Breast epithelium (tissue), 3 donors: ENCODE data around the gene CCDC127.

Source experiments
- CTCF ChIP-seq, 3 donors: fragments of 450-650 bp; IDR thresholded peaks; one replicate each; pipeline ENCODE4 v1.5.1; 2016 to 2017; ENCODE audit warnings: antibody characterized with exemption in 3 of 3, mild to moderate bottlenecking in 3 of 3, moderate library complexity in 3 of 3
- POLR2A ChIP-seq: fragments of 450-650 bp; IDR thresholded peaks from one replicate; pipeline ENCODE4 v1.6.1; 2016; ENCODE audit warnings: antibody characterized with exemption, mild to moderate bottlenecking, moderate library complexity
- POLR2AphosphoS5 ChIP-seq, 3 donors: sonication (generic); formaldehyde crosslinking; IDR thresholded peaks; one replicate each; pipeline ENCODE4 v1.6.1; 2017; ENCODE audit warnings: antibody characterized with exemption in 3 of 3

DNA sequence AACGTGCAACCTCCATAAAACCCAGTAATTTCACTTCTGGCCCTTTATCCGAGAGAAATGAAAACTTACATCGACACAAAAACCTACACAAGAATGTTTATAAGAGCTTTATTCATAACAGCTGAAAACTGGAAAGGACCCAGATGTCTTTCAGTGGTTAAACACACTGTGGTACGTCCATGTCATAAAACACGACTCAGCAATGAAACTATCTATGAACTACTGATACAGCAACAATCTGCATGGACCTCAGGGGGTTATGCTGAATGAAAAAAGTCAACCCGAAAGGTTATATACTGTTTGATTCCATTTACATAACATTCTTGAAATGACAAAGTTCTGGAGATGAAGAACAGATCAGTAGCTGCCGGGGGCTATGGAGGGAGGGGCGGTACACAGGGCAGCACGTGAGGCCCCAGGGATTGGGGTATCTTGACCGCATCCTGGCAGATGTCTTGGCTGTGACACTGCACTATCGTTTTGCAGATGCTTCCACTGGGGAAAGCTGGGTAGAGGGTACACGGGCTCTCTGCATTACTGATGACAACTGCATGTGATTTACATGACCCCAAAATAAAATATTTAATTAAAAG lies 4.1 kb downstream of the CCDC127 start:
- TF ChIP-seq POLR2A (no peak), CTCF (IDR thresholded peaks at IDR 0.05) (no peak), POLR2AphosphoS5 (IDR thresholded peaks at IDR 0.05) (no peak)
